Spleen (tissue), 7 donors: ENCODE measurements around the gene MDM4.

Experiments
- CTCF ChIP-seq, 11 experiments: fragments of 200-600 bp in 7 of 11; fragments of 450-650 bp in 4 of 11; sonication (generic) in 4 of 11; IDR thresholded peaks in 8 of 11; conservative IDR thresholded peaks in 3 of 11; 1 replicate in 7 of 11; 2 replicates in 4 of 11; pipeline versions ENCODE4 v1.4.0 to v1.8.0; 2016 to 2021; ENCODE audit warnings: antibody characterized with exemption in 11 of 11, inconsistent platforms in 4 of 11, mild to moderate bottlenecking in 1 of 11
- POLR2A ChIP-seq, 3 donors: fragments of 450-650 bp; IDR thresholded peaks; one replicate each; pipeline ENCODE4 v1.5.1; 2017; ENCODE audit warnings: antibody characterized with exemption in 3 of 3, mild to moderate bottlenecking in 1 of 3
- POLR2AphosphoS5 ChIP-seq, 3 donors: sonication (generic); formaldehyde crosslinking; IDR thresholded peaks; one replicate each; pipeline ENCODE4 v1.5.1; 2017; ENCODE audit warnings: antibody characterized with exemption in 3 of 3
- donor health status: DM: no; HTN: no; CAD: no; lungs with moderate emphysema.
- donor health status: DM: no; HTN: no; CAD: no.
- donor health status: DM: no; HTN: no; CAD: no.

DNA sequence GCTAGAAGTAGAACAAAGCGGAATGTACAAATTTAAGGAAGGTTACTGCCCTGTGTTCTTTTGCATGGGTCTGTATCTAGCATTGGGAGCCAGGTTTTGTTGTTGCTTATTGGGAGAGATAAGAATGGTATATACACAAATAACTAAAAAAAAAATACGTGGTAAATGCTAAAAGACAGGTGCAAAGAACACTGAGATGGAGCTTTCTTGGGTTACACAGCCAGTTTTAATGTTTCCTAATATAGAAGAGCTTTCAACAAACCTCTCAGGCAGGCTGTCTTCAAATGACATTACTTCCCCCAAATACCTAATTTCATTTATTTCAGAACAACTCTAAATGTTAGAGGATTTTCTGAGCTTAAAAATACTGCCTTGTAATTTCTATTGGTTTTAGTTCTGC lies 1.4 kb upstream of the MDM4 start:
- TF ChIP-seq CTCF (IDR thresholded peaks at IDR 0.05 in 8 of 11, conservative IDR thresholded peaks at IDR 0.05 in 3 of 11): no peak
- no peak for TF ChIP-seq POLR2AphosphoS5 (IDR thresholded peaks at IDR 0.05)
- no peak for TF ChIP-seq POLR2A (IDR thresholded peaks at IDR 0.05)
